SK-N-SH treated with all-trans-retinoic acid at 6 μM for 48 hours (cell line): Measurements from ENCODE around the gene SMOC1.

Source experiments
- CREB5 ChIP-seq: fragments of 250-450 bp; sonication (Bioruptor Pico); IDR thresholded peaks from 2 replicates; pipeline ENCODE4 v1.5.1; 2020; ENCODE audit warnings: low read depth, mild to moderate bottlenecking, moderate library complexity
- ESRRG ChIP-seq: fragments of 250-450 bp; sonication (Bioruptor Pico); IDR thresholded peaks from 2 replicates; pipeline ENCODE4 v1.6.1; 2021; ENCODE audit warnings: mild to moderate bottlenecking
- GLIS3 ChIP-seq: fragments of 250-450 bp; sonication (Bioruptor Pico); IDR thresholded peaks from 2 replicates; pipeline ENCODE4 v1.5.0; 2020; ENCODE audit warnings: mild to moderate bottlenecking, moderate library complexity
- RARB ChIP-seq: fragments of 250-450 bp; sonication (Bioruptor Pico); IDR thresholded peaks from 2 replicates; pipeline ENCODE4 v1.8.0; 2021; ENCODE audit warnings: mild to moderate bottlenecking, moderate library complexity
- ZFP3 ChIP-seq: fragments of 250-450 bp; sonication (Bioruptor Pico); IDR thresholded peaks from 2 replicates; pipeline ENCODE4 v1.5.0; 2020; ENCODE audit warnings: mild to moderate bottlenecking, moderate library complexity
- ZFP30 ChIP-seq: fragments of 450-650 bp; formaldehyde crosslinking; IDR thresholded peaks from 2 replicates; pipeline ENCODE4 v1.5.0; 2022; ENCODE audit warnings: mild to moderate bottlenecking, moderate library complexity

- TF ChIP-seq GLIS3 (CRISPR knock-in tag) (no peak), ESRRG (no peak), ZFP30 (no peak), CREB5 (no peak), ZFP3 (CRISPR knock-in tag) (no peak), RARB (CRISPR knock-in tag) (no peak)
These were observed 18.1 kb upstream of the SMOC1 start for GRCh38 chr14:69861025-69861569.
